ENCODE data around the gene CACNG5.

The CACNG5 gene

GRCh38 chr17:66860204-66860603 lies 25.3 kb downstream of the CACNG5 start:
- TF ChIP-seq ZFX (IDR thresholded peaks at IDR 0.05), result no peak
- no peak for TF ChIP-seq CTCF (conservative IDR thresholded peaks at IDR 0.05)
- no peak overlapping the region for H3K27ac ChIP-seq

GRCh38 chr17:66863820-66864219 lies 28.9 kb downstream of the CACNG5 start:
- no peak for TF ChIP-seq ZFX (IDR thresholded peaks at IDR 0.05)
- no peak for TF ChIP-seq CTCF (conservative IDR thresholded peaks at IDR 0.05)
- H3K27ac ChIP-seq, result no peak overlapping the region

- TF ChIP-seq CTCF (conservative IDR thresholded peaks at IDR 0.05), result no peak
- no peak for TF ChIP-seq ZFX (IDR thresholded peaks at IDR 0.05)
- no peak overlapping the region for H3K27ac ChIP-seq
Measured at GRCh38 chr17:66865151-66865550, 30.2 kb downstream of the CACNG5 start.

GRCh38 chr17:66873962-66874361 lies 39.0 kb downstream of the CACNG5 start:
- H3K27ac ChIP-seq, result no peak overlapping the region
- TF ChIP-seq CTCF (conservative IDR thresholded peaks at IDR 0.05), result no peak
- no peak for TF ChIP-seq ZFX (IDR thresholded peaks at IDR 0.05)

DNA sequence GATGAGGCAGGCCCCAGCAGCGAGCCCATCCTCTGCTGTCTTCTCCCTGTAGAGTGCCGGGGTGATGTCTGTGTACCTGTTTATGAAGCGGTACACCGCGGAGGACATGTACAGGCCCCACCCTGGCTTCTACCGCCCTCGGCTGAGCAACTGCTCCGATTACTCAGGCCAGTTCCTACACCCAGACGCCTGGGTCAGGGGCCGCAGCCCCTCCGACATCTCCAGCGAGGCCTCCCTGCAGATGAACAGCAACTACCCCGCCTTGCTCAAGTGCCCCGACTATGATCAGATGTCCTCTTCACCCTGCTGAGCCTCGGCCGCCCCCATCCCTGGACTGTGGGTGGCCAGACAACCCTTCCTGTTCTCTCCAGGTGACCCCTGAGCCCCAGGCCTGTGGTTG lies 50.0 kb downstream of the CACNG5 start:
- TF ChIP-seq ZFX (IDR thresholded peaks at IDR 0.05), result no peak
- no peak for TF ChIP-seq CTCF (conservative IDR thresholded peaks at IDR 0.05)

GRCh38 chr17:66885417-66885816 lies 50.5 kb downstream of the CACNG5 start:
- TF ChIP-seq CTCF (conservative IDR thresholded peaks at IDR 0.05) (no peak), ZFX (IDR thresholded peaks at IDR 0.05) (no peak)
- no peak overlapping the region for H3K27ac ChIP-seq

More for the DNA sequence above, 50.0 kb downstream of the CACNG5 start:
- H3K27ac ChIP-seq, result no peak overlapping the region

- no peak overlapping the region for H3K27ac ChIP-seq
- TF ChIP-seq CTCF (conservative IDR thresholded peaks at IDR 0.05), result no peak
- no peak for TF ChIP-seq ZFX (IDR thresholded peaks at IDR 0.05)
Measured at GRCh38 chr17:66889480-66890230, 54.7 kb downstream of the CACNG5 start.

Measured in C4-2B (cell line).